ENCODE data around the gene RBMS2. TPM values are rescaled to one million over a fixed set of nuclear protein-coding genes. Genes with fewer than 3 reads are reported as not detected.

Gene RBMS2
- total RNA-seq, 1 experiment from 2014 or later: 40.8 TPM

- CTCF ChIA-PET: interaction anchor here (1.2 kb wide), 1 partner anchor 35 kb away, joined by 4 read pairs; no protein-coding TSS in a partner anchor
- H3K36me3 ChIP-seq (ENCODE audit: control insufficient read depth in 1 of 2, insufficient read depth in 2 of 2, low read length in 2 of 2): peaks cover 69 to 72% of the 10 kb centered on the region in 2 experiments
- DNase-seq (ENCODE audit: low read depth, low spot score): no peak
Observed at GRCh38 chr12:56601503-56601902, 79.9 kb downstream of the RBMS2 start.

GRCh38 chr12:56602239-56602638, 80.6 kb downstream of the RBMS2 start:
- H3K27ac ChIP-seq (ENCODE audit: low read depth, low read length): no peak overlapping the region
- no peaks in the 10 kb centered on the region for H3K9me2 ChIP-seq (ENCODE audit: insufficient read depth)
- ChIA-PET CTCF (interaction anchor here (1.2 kb wide), 1 partner anchor 34 kb away, joined by 4 read pairs; no protein-coding TSS in a partner anchor), POLR2A (no interaction called here), RAD21 (ENCODE audit: low non-redundant PET in 1 of 2, low total read pairs in 2 of 2, uncharacterized antibody in 2 of 2, unreplicated experiment in 2 of 2) (interaction anchor here in 1 of 2 experiments (1.4 kb wide), 1 partner anchor 35 kb away, joined by 3 read pairs; no protein-coding TSS in a partner anchor)
- BruUV-seq (replicated peaks): no TSS peak
- H2AFZ ChIP-seq (ENCODE audit: low read depth, low read length, poor library complexity, severe bottlenecking): no peak overlapping the region
- no peaks in the 10 kb centered on the region for H3K4me1 ChIP-seq (ENCODE audit: control insufficient read depth in 1 of 2, insufficient read depth in 2 of 2, low read length in 2 of 2)
- H3K27me3 ChIP-seq (ENCODE audit: insufficient read depth, low read length): no peaks in the 10 kb centered on the region
- no peaks in the 10 kb centered on the region for H4K20me1 ChIP-seq (ENCODE audit: insufficient read depth)
- no peak for ATAC-seq
- no peak overlapping the region for H3K4me2 ChIP-seq (ENCODE audit: low read length)
- peaks cover 73 to 76% of the 10 kb centered on the region in 2 experiments for H3K36me3 ChIP-seq (ENCODE audit: control insufficient read depth in 1 of 2, insufficient read depth in 2 of 2, low read length in 2 of 2)
- intact Hi-C loops (cut with micrococcal nuclease): no loop called here
- H3K79me2 ChIP-seq (ENCODE audit: insufficient read depth, low read length): no peaks in the 10 kb centered on the region
- H3K9ac ChIP-seq (ENCODE audit: low read length): no peak overlapping the region
- H3K4me3 ChIP-seq (replicated peaks in 1 of 2; ENCODE audit: low read depth in 1 of 2, low read length in 2 of 2): no peak overlapping the region
- DNase-seq (ENCODE audit: low read depth, low spot score): no peak
- no peaks in the 10 kb centered on the region for H3K9me3 ChIP-seq (ENCODE audit: control insufficient read depth in 1 of 2, insufficient read depth in 1 of 2, low read depth in 1 of 2, low read length in 2 of 2)
- TF ChIP-seq CTCF (IDR thresholded peaks at IDR 0.05 in 2 of 3, conservative IDR thresholded peaks at IDR 0.05 in 1 of 3; ENCODE audit: borderline replicate concordance in 1 of 3, insufficient read depth in 1 of 3, low read depth in 2 of 3, low read length in 2 of 3) (no peak), EGR1 (IDR thresholded peaks at IDR 0.05; ENCODE audit: low read depth) (no peak), POLR2A (IDR thresholded peaks at IDR 0.05; ENCODE audit: borderline replicate concordance, extremely low read depth, insufficient read depth, insufficient read length) (no peak), ATF3 (IDR thresholded peaks at IDR 0.05) (no peak), TCF7L2 (IDR thresholded peaks at IDR 0.05; ENCODE audit: borderline replicate concordance, extremely low read depth, insufficient read depth, insufficient read length) (no peak), EZH2phosphoT487 (IDR thresholded peaks at IDR 0.05; ENCODE audit: borderline replicate concordance) (no peak), CBX3 (IDR thresholded peaks at IDR 0.05; ENCODE audit: low read depth) (no peak), ZFX (IDR thresholded peaks at IDR 0.05) (no peak), YY1 (IDR thresholded peaks at IDR 0.05; ENCODE audit: extremely low read depth, insufficient replicate concordance, low read depth, low read length) (no peak), SRF (IDR thresholded peaks at IDR 0.05; ENCODE audit: low read depth) (no peak), JUND (IDR thresholded peaks at IDR 0.05) (no peak), SP1 (IDR thresholded peaks at IDR 0.05; ENCODE audit: low read depth) (no peak)

More at GRCh38 chr12:56601503-56601902, 79.9 kb downstream of the RBMS2 start:
- POLR2A ChIA-PET: no interaction called here
- H3K4me1 ChIP-seq (ENCODE audit: control insufficient read depth in 1 of 2, insufficient read depth in 2 of 2, low read length in 2 of 2): no peaks in the 10 kb centered on the region
- H3K4me2 ChIP-seq (ENCODE audit: low read length): no peak overlapping the region
- no peak overlapping the region for H2AFZ ChIP-seq (ENCODE audit: low read depth, low read length, poor library complexity, severe bottlenecking)
- H3K27ac ChIP-seq (ENCODE audit: low read depth, low read length): no peak overlapping the region
- no peaks in the 10 kb centered on the region for H3K27me3 ChIP-seq (ENCODE audit: insufficient read depth, low read length)
- RAD21 ChIA-PET (ENCODE audit: low non-redundant PET in 1 of 2, low total read pairs in 2 of 2, uncharacterized antibody in 2 of 2, unreplicated experiment in 2 of 2): interaction anchor here in 1 of 2 experiments (1.4 kb wide), 1 partner anchor 35 kb away, joined by 3 read pairs; no protein-coding TSS in a partner anchor
- no peak overlapping the region for H3K4me3 ChIP-seq (replicated peaks in 1 of 2; ENCODE audit: low read depth in 1 of 2, low read length in 2 of 2)
- no peaks in the 10 kb centered on the region for H4K20me1 ChIP-seq (ENCODE audit: insufficient read depth)
- intact Hi-C loops (cut with micrococcal nuclease): no loop called here
- no peaks in the 10 kb centered on the region for H3K9me2 ChIP-seq (ENCODE audit: insufficient read depth)
- no TSS peak for BruUV-seq (replicated peaks)
- no peaks in the 10 kb centered on the region for H3K79me2 ChIP-seq (ENCODE audit: insufficient read depth, low read length)
- no peak overlapping the region for H3K9ac ChIP-seq (ENCODE audit: low read length)
- peak; percentile 61 for ATAC-seq
- H3K9me3 ChIP-seq (ENCODE audit: control insufficient read depth in 1 of 2, insufficient read depth in 1 of 2, low read depth in 1 of 2, low read length in 2 of 2): no peaks in the 10 kb centered on the region
- TF ChIP-seq RAD21 (IDR thresholded peaks at IDR 0.05; ENCODE audit: low read depth) (peak; percentile 38; the same call in 1 of the 2 replicates), ZNF274 (IDR thresholded peaks at IDR 0.05; ENCODE audit: low read depth, low read length) (no peak), CTCF (IDR thresholded peaks at IDR 0.05 in 2 of 3, conservative IDR thresholded peaks at IDR 0.05 in 1 of 3; ENCODE audit: borderline replicate concordance in 1 of 3, insufficient read depth in 1 of 3, low read depth in 2 of 3, low read length in 2 of 3) (peak in 2 of 3 experiments; percentile 23 to 36; a peak in 3 of 6 replicates), SIN3A (IDR thresholded peaks at IDR 0.05; ENCODE audit: low read depth) (no peak)
